Gastrocnemius medialis (tissue), 4 donors: ENCODE measurements around the gene CACNA2D3.

Source experiments
- POLR2A ChIP-seq, 2 donors: fragments of 450-650 bp; IDR thresholded peaks; one replicate each; pipeline ENCODE4 v1.6.1; 2017; ENCODE audit warnings: antibody characterized with exemption in 2 of 2, mild to moderate bottlenecking in 2 of 2, moderate library complexity in 2 of 2
- TF ChIP-seq, protein P1 (sequence below), 5 experiments: fragments of 450-650 bp in 3 of 5; fragments of 200-600 bp in 2 of 5; sonication (generic) in 2 of 5; IDR thresholded peaks in 4 of 5; conservative IDR thresholded peaks in 1 of 5; 1 replicate in 4 of 5; 2 replicates in 1 of 5; pipeline ENCODE4 v1.5.1; 2016 to 2019; ENCODE audit warnings: antibody characterized with exemption in 5 of 5, mild to moderate bottlenecking in 3 of 5, moderate library complexity in 3 of 5

DNA sequence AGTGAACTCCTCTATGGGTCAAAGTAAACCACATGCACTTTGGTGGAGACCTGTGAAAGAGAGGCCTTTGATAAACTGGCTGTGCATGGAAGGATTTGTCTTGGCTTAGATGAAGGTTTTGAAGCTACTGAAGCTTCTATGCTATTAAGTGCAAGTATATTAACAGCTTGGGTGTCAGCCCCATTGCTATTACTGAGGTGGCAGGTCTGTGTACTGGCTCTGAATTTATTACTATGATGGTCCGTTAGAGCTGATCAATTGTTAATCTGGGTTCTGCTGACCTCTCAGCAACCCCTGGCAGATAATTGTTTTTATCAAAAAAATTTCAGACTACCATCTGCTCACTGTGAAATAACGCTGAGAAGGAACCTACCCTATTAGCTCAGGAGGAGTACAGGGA, 268.2 kb downstream of the CACNA2D3 start:
- TF ChIP-seq, protein P1, sequence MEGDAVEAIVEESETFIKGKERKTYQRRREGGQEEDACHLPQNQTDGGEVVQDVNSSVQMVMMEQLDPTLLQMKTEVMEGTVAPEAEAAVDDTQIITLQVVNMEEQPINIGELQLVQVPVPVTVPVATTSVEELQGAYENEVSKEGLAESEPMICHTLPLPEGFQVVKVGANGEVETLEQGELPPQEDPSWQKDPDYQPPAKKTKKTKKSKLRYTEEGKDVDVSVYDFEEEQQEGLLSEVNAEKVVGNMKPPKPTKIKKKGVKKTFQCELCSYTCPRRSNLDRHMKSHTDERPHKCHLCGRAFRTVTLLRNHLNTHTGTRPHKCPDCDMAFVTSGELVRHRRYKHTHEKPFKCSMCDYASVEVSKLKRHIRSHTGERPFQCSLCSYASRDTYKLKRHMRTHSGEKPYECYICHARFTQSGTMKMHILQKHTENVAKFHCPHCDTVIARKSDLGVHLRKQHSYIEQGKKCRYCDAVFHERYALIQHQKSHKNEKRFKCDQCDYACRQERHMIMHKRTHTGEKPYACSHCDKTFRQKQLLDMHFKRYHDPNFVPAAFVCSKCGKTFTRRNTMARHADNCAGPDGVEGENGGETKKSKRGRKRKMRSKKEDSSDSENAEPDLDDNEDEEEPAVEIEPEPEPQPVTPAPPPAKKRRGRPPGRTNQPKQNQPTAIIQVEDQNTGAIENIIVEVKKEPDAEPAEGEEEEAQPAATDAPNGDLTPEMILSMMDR (IDR thresholded peaks at IDR 0.05 in 4 of 5, conservative IDR thresholded peaks at IDR 0.05 in 1 of 5), result no peak
- TF ChIP-seq POLR2A (IDR thresholded peaks at IDR 0.05), result no peak
